Epithelial cell of prostate (primary cell): ENCODE data around the gene CD300A.

Experiments
- DNase-seq: peaks from one replicate; pipeline ENCODE4 v3.0.0-alpha.2; 2011; ENCODE audit warnings: low read depth, low spot score
- H3K27ac ChIP-seq: fragments of 450-650 bp; 2 replicates; pipeline ENCODE4 v1.5.1; 2017; ENCODE audit warnings: mild to moderate bottlenecking

CD300A gene

GRCh38 chr17:74452841-74453661 is 13.4 kb upstream of the CD300A start:
- no peak for DNase-seq
- no peak overlapping the region for H3K27ac ChIP-seq

GRCh38 chr17:74453665-74454196 is 12.7 kb upstream of the CD300A start:
- no peak overlapping the region for H3K27ac ChIP-seq
- no peak for DNase-seq

- H3K27ac ChIP-seq: no peak overlapping the region
- DNase-seq: no peak
These were observed 12.0 kb upstream of the CD300A start for GRCh38 chr17:74454197-74455024.

- no peak for DNase-seq
- no peak overlapping the region for H3K27ac ChIP-seq
These were observed 11.3 kb upstream of the CD300A start for GRCh38 chr17:74455025-74455545.

GRCh38 chr17:74455821-74456220 is 10.6 kb upstream of the CD300A start:
- DNase-seq: no peak
- no peak overlapping the region for H3K27ac ChIP-seq

GRCh38 chr17:74457146-74457819 is 9.2 kb upstream of the CD300A start:
- DNase-seq: no peak
- no peak overlapping the region for H3K27ac ChIP-seq

GRCh38 chr17:74457820-74458166 is 8.6 kb upstream of the CD300A start:
- no peak overlapping the region for H3K27ac ChIP-seq
- no peak for DNase-seq

GRCh38 chr17:74458835-74459234 is 7.6 kb upstream of the CD300A start:
- no peak for DNase-seq
- H3K27ac ChIP-seq: no peak overlapping the region

GRCh38 chr17:74459622-74460021 is 6.8 kb upstream of the CD300A start:
- no peak for DNase-seq
- no peak overlapping the region for H3K27ac ChIP-seq

- no peak overlapping the region for H3K27ac ChIP-seq
- no peak for DNase-seq
These were observed 6.2 kb upstream of the CD300A start for GRCh38 chr17:74460241-74460640.

- no peak for DNase-seq
- H3K27ac ChIP-seq: no peak overlapping the region
These were observed 5.4 kb upstream of the CD300A start for GRCh38 chr17:74460996-74461395.

GRCh38 chr17:74461611-74462010 is 4.8 kb upstream of the CD300A start:
- H3K27ac ChIP-seq: no peak overlapping the region
- DNase-seq: no peak

- DNase-seq: no peak
- H3K27ac ChIP-seq: no peak overlapping the region
These were observed 1.6 kb upstream of the CD300A start for GRCh38 chr17:74464730-74465377.

- H3K27ac ChIP-seq: no peak overlapping the region
- DNase-seq: no peak
These were observed 890 bp upstream of the CD300A start for GRCh38 chr17:74465378-74466110.

GRCh38 chr17:74466828-74467184 is 372 bp downstream of the CD300A start:
- H3K27ac ChIP-seq: no peak overlapping the region
- no peak for DNase-seq

- no peak for DNase-seq
These were observed 952 bp downstream of the CD300A start for GRCh38 chr17:74467221-74467951.

GRCh38 chr17:74471341-74471740 is 4.9 kb downstream of the CD300A start:
- no peak for DNase-seq
- H3K27ac ChIP-seq: no peak overlapping the region

More at GRCh38 chr17:74467221-74467951, 952 bp downstream of the CD300A start:
- no peak overlapping the region for H3K27ac ChIP-seq

- DNase-seq: no peak
- H3K27ac ChIP-seq: no peak overlapping the region
These were observed 6.5 kb downstream of the CD300A start for GRCh38 chr17:74472890-74473289.

GRCh38 chr17:74473294-74473693 is 6.9 kb downstream of the CD300A start:
- H3K27ac ChIP-seq: no peak overlapping the region
- DNase-seq: no peak
